H1 (cell line): ENCODE data around the gene YIF1A. TPM values are rescaled to one million over a fixed set of nuclear protein-coding genes. Genes with fewer than 3 reads are reported as not detected.

ENCODE experiments used
- CTCF ChIA-PET: fragments of 300-600 bp; sonication (Branson Sonifier 250); formaldehyde crosslinking; loops from one replicate; lab custom pipeline; 2021; ENCODE audit not compliant: partially characterized antibody; lab: Charles Lee
- POLR2A ChIA-PET: fragments of 300-600 bp; sonication (Branson Sonifier 250); formaldehyde crosslinking; loops from one replicate; lab custom pipeline; 2021; ENCODE audit warnings: inconsistent platforms; ENCODE audit not compliant: partially characterized antibody; lab: Charles Lee
- DNase-seq, 2 experiments: peaks; one replicate each; pipeline versions ENCODE4 v3.0.0 to v3.0.0-alpha.2; 2010 to 2022; ENCODE audit warnings: low spot score in 2 of 2, low read depth in 1 of 2, mixed read lengths in 1 of 2
- FAIRE-seq: peaks from 2 replicates; lab custom pipeline; 2011; peaks lifted over from hg19 to GRCh38; lab: Jason Lieb, UNC
- H2AFZ ChIP-seq: 2 replicates; pipeline ENCODE4 v1.8.1; 2012; ENCODE audit warnings: low read length, inconsistent platforms
- H2AK5ac ChIP-seq: 2 replicates; pipeline ENCODE4 v1.6.1; 2013; ENCODE audit warnings: low read depth, low read length
- H2BK120ac ChIP-seq: replicated peaks from 2 replicates; pipeline ENCODE3; 2013; ENCODE audit warnings: low read depth, low read length, inconsistent platforms
- H2BK12ac ChIP-seq: 2 replicates; pipeline ENCODE4 v1.6.1; 2013; ENCODE audit warnings: low read depth, low read length
- H2BK15ac ChIP-seq: 2 replicates; pipeline ENCODE4 v1.6.1; 2013; ENCODE audit warnings: low read length
- H2BK20ac ChIP-seq: 2 replicates; pipeline ENCODE4 v1.6.1; 2013; ENCODE audit warnings: low read length
- H2BK5ac ChIP-seq: 2 replicates; pipeline ENCODE4 v1.6.1; 2013; ENCODE audit warnings: low read depth, low read length
- H3K14ac ChIP-seq: 2 replicates; pipeline ENCODE4 v1.6.1; 2013; ENCODE audit warnings: inconsistent platforms; ENCODE audit not compliant: insufficient read length
- H3K18ac ChIP-seq: 2 replicates; pipeline ENCODE4 v1.6.1; 2013; ENCODE audit warnings: low read length; ENCODE audit errors: extremely low read depth
- H3K23ac ChIP-seq: 2 replicates; pipeline ENCODE4 v1.6.1; 2013; ENCODE audit warnings: inconsistent platforms; ENCODE audit not compliant: insufficient read length
- H3K23me2 ChIP-seq: 2 replicates; pipeline ENCODE4 v1.6.1; 2013; ENCODE audit warnings: low read depth, low read length
- H3K27ac ChIP-seq: 2 replicates; pipeline ENCODE4 v1.6.1; 2011; ENCODE audit warnings: low read depth, low read length, inconsistent platforms
- H3K27me3 ChIP-seq, 4 experiments: replicated peaks in 1 of 4; 1 replicate in 1 of 4; 2 replicates in 3 of 4; pipeline versions ENCODE4 v1.6.1 to v1.8.1; 2011 to 2013; ENCODE audit warnings: low read length in 3 of 4, mild to moderate bottlenecking in 3 of 4, inconsistent platforms in 2 of 4, mixed read lengths in 2 of 4, moderate library complexity in 1 of 4; ENCODE audit not compliant: control insufficient read depth in 3 of 4, insufficient read depth in 3 of 4; ENCODE audit errors: extremely low read depth in 1 of 4
- H3K36me3 ChIP-seq, 4 experiments: 2 replicates each; pipeline versions ENCODE4 v1.6.1 to v1.8.1; 2011 to 2013; ENCODE audit warnings: mild to moderate bottlenecking in 4 of 4, low read length in 3 of 4, moderate library complexity in 2 of 4, control low read depth in 1 of 4, inconsistent platforms in 1 of 4; ENCODE audit not compliant: insufficient read depth in 4 of 4, control insufficient read depth in 2 of 4
- H3K4ac ChIP-seq: replicated peaks from 2 replicates; pipeline ENCODE3; 2013; ENCODE audit warnings: low read length, low read depth, mixed read lengths, inconsistent platforms; ENCODE audit not compliant: insufficient read length
- H3K4me1 ChIP-seq, 4 experiments: replicated peaks in 1 of 4; 1 replicate in 1 of 4; 2 replicates in 3 of 4; pipeline versions ENCODE4 v1.6.1 to v1.8.1; 2011 to 2013; ENCODE audit warnings: low read length in 3 of 4, inconsistent platforms in 2 of 4, mixed read lengths in 1 of 4; ENCODE audit not compliant: insufficient read depth in 4 of 4, control insufficient read depth in 3 of 4
- H3K4me2 ChIP-seq, 2 experiments: 2 replicates each; pipeline versions ENCODE4 v1.6.1 to v1.8.1; 2011 to 2013; ENCODE audit warnings: low read depth in 2 of 2, low read length in 2 of 2, control low read depth in 1 of 2, inconsistent platforms in 1 of 2, mild to moderate bottlenecking in 1 of 2; ENCODE audit not compliant: insufficient read depth in 1 of 2
- H3K4me3 ChIP-seq, 4 experiments: fragments of 200-600, 300-600 bp in 1 of 4; sonication (generic), shearing (Covaris generic), sonication (Bioruptor Twin) in 1 of 4; 2 replicates each; pipeline versions ENCODE4 v1.5.1 to v1.8.1; 2011 to 2016; ENCODE audit warnings: low read length in 4 of 4, low read depth in 3 of 4, control low read depth in 2 of 4, inconsistent platforms in 2 of 4, mild to moderate bottlenecking in 2 of 4, mixed read lengths in 1 of 4, moderate library complexity in 1 of 4; ENCODE audit not compliant: insufficient read depth in 2 of 4; ENCODE audit errors: extremely low read depth in 1 of 4
- H3K56ac ChIP-seq: replicated peaks from 2 replicates; pipeline ENCODE3; 2013; ENCODE audit warnings: low read depth, mild to moderate bottlenecking, mixed read lengths, low read length, inconsistent platforms; ENCODE audit not compliant: insufficient read length
- H3K79me1 ChIP-seq: 2 replicates; pipeline ENCODE4 v1.6.1; 2013; ENCODE audit warnings: low read depth, low read length, control low read depth
- H3K79me2 ChIP-seq, 2 experiments: 2 replicates each; pipeline versions ENCODE4 v1.6.1 to v1.8.1; 2012 to 2013; ENCODE audit warnings: low read length in 2 of 2, mild to moderate bottlenecking in 2 of 2, inconsistent platforms in 1 of 2; ENCODE audit not compliant: insufficient read depth in 2 of 2, control insufficient read depth in 1 of 2
- H3K9ac ChIP-seq, 4 experiments: replicated peaks in 1 of 4; 1 replicate in 1 of 4; 2 replicates in 3 of 4; pipeline versions ENCODE4 v1.6.1 to v1.8.1; 2011 to 2013; ENCODE audit warnings: low read depth in 3 of 4, low read length in 3 of 4, control low read depth in 2 of 4, mild to moderate bottlenecking in 2 of 4, moderate library complexity in 2 of 4, inconsistent platforms in 1 of 4; ENCODE audit errors: extremely low read depth in 1 of 4
- H3K9me3 ChIP-seq, 2 experiments: 2 replicates each; pipeline versions ENCODE4 v1.6.1 to v1.8.1; 2012 to 2013; ENCODE audit warnings: mild to moderate bottlenecking in 2 of 2, moderate library complexity in 2 of 2, control low read depth in 1 of 2, inconsistent platforms in 1 of 2, low read depth in 1 of 2, low read length in 1 of 2, mixed read lengths in 1 of 2; ENCODE audit not compliant: insufficient read depth in 2 of 2
- H4K20me1 ChIP-seq, 2 experiments: replicated peaks in 1 of 2; 2 replicates each; pipeline versions ENCODE3 to v1.8.1; 2011 to 2013; ENCODE audit warnings: inconsistent platforms in 2 of 2, low read length in 2 of 2, mild to moderate bottlenecking in 1 of 2; ENCODE audit not compliant: insufficient read depth in 2 of 2, control insufficient read depth in 1 of 2
- H4K5ac ChIP-seq: 2 replicates; pipeline ENCODE4 v1.6.1; 2013; ENCODE audit warnings: low read length, low read depth, mixed read lengths, inconsistent platforms; ENCODE audit not compliant: insufficient read length
- H4K8ac ChIP-seq: 2 replicates; pipeline ENCODE4 v1.8.0; 2013; ENCODE audit warnings: mild to moderate bottlenecking, moderate library complexity, low read length, inconsistent platforms; ENCODE audit not compliant: insufficient read depth; ENCODE audit errors: extremely low read depth
- H4K91ac ChIP-seq: replicated peaks from 2 replicates; pipeline ENCODE3; 2013; ENCODE audit warnings: low read length, mixed read lengths, inconsistent platforms; ENCODE audit not compliant: insufficient read length
- RAD21 ChIP-seq, 2 experiments: IDR thresholded peaks in 1 of 2; conservative IDR thresholded peaks in 1 of 2; 2 replicates each; pipeline ENCODE4 v1.6.1; 2011; ENCODE audit warnings: low read depth in 2 of 2, low read length in 2 of 2, improper control_type of control experiment in 1 of 2, inconsistent platforms in 1 of 2, mild to moderate bottlenecking in 1 of 2, moderate library complexity in 1 of 2
- RFX5 ChIP-seq: IDR thresholded peaks from 2 replicates; pipeline ENCODE4 v1.6.1; 2011; ENCODE audit warnings: low read depth, low read length, improper control_type of control experiment, borderline replicate concordance
- SRF ChIP-seq: IDR thresholded peaks from 2 replicates; pipeline ENCODE4 v1.6.1; 2011; ENCODE audit warnings: mild to moderate bottlenecking, low read depth, low read length, moderate library complexity
- WGBS, 2 experiments: shearing (Covaris generic) in 1 of 2; methylation state at CpG; one replicate each; pipeline versions ENCODE4 v1.1.6 to v1.1.7; 2013 to 2015; ENCODE audit warnings: low lambda C conversion rate in 2 of 2, mixed read lengths in 2 of 2, inconsistent platforms in 1 of 2, low coverage in 1 of 2, missing lambda C conversion rate in 1 of 2; ENCODE audit not compliant: insufficient replicate concordance in 2 of 2, insufficient coverage in 1 of 2, insufficient read length in 1 of 2; ENCODE audit errors: extremely low coverage in 1 of 2, missing lambda C conversion rate in 1 of 2; 5-methylcytosine and 5-hydroxymethylcytosine counted together
- polyA plus RNA-seq, 7 experiments: library from polyadenylated mRNA; depleted of rRNA in 3 of 7; stranded (reverse) in 5 of 7; unstranded in 2 of 7; fragments of >200 nt in 5 of 7; fragments of 200-250 nt in 2 of 7; gene quantifications; 1 replicate in 5 of 7; 2 replicates in 1 of 7; 4 replicates in 1 of 7; pipeline versions ENCODE4 v1.2.1 to v1.2.3, GENCODE V29; 2011 to 2013; ENCODE audit warnings: missing spikeins in 2 of 7, mixed read lengths in 2 of 7
- total RNA-seq: library from RNA; stranded (reverse); fragmentation: NEBNext Ultra II Directional; extraction: Animal tissue kit (Norgen Biotek cat#: 25700); gene quantifications from 2 replicates; pipeline ENCODE4 v1.2.1, GENCODE V29; 2021
- TF ChIP-seq, protein P1 (sequence below), 3 experiments: IDR thresholded peaks; 1 replicate in 2 of 3; 2 replicates in 1 of 3; pipeline versions ENCODE4 v1.5.1 to v1.6.1; 2011; ENCODE audit warnings: low read length in 3 of 3, mild to moderate bottlenecking in 3 of 3, inconsistent platforms in 2 of 3, low read depth in 1 of 3, moderate library complexity in 1 of 3; ENCODE audit not compliant: insufficient read depth in 1 of 3; ENCODE audit errors: control extremely low read depth in 1 of 3

Gene YIF1A
- total and polyA plus RNA-seq, 2 of the 8 experiments (the other 6 are each of a cell fraction or from before 2014, with no cell fraction given), result 70.1 to 178 TPM

DNA sequence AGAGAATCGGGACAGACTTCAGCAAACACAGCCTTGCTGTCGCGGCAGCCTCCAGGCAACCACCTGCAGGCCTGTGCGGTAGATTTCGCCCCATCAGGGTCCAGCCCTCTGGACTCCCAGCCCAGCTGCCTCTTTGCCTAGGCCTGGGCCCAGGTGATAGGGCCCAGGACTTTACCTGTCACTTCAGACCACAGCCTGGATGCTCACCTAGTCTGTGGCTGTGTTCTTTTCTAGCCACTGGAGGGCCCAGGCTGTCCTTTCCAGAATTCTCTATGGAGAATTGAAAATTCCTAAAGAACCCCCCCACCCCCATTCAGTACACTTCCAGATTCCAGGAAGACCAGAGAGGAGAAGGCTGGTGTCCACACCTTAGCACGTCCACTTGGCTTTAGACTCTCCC lies 51.1 kb downstream of the YIF1A start:
- Histone ChIP-seq H3K14ac (no peak overlapping the region), H3K9me3 (no peaks in the 10 kb centered on the region), H3K4ac (no peak overlapping the region), H3K9ac (no peak overlapping the region), H2BK15ac (no peak overlapping the region), H3K27ac (no peak overlapping the region), H3K36me3 (peaks cover 0 to 10% (median 2%) of the 10 kb centered on the region in 4 experiments; a peak in 3 of 8 replicates), H3K4me2 (no peak overlapping the region), H3K27me3 (no peaks in the 10 kb centered on the region), H3K56ac (no peak overlapping the region), H3K79me1 (no peaks in the 10 kb centered on the region), H4K91ac (no peak overlapping the region), H2BK20ac (no peak overlapping the region), H3K4me1 (no peaks in the 10 kb centered on the region), H3K23me2 (no peaks in the 10 kb centered on the region), H2BK120ac (no peak overlapping the region), H3K23ac (no peak overlapping the region), H2AFZ (no peak overlapping the region), H2AK5ac (no peak overlapping the region), H4K8ac (peak overlapping the region; percentile 14; the same call in 1 of the 2 replicates), H4K20me1 (peaks cover 0 to 2% of the 10 kb centered on the region in 2 experiments), H4K5ac (no peak overlapping the region), H2BK12ac (no peak overlapping the region), H3K79me2 (no peaks in the 10 kb centered on the region), H3K18ac (no peak overlapping the region), H3K4me3 (no peak overlapping the region), H2BK5ac (no peak overlapping the region)
- TF ChIP-seq, protein P1, sequence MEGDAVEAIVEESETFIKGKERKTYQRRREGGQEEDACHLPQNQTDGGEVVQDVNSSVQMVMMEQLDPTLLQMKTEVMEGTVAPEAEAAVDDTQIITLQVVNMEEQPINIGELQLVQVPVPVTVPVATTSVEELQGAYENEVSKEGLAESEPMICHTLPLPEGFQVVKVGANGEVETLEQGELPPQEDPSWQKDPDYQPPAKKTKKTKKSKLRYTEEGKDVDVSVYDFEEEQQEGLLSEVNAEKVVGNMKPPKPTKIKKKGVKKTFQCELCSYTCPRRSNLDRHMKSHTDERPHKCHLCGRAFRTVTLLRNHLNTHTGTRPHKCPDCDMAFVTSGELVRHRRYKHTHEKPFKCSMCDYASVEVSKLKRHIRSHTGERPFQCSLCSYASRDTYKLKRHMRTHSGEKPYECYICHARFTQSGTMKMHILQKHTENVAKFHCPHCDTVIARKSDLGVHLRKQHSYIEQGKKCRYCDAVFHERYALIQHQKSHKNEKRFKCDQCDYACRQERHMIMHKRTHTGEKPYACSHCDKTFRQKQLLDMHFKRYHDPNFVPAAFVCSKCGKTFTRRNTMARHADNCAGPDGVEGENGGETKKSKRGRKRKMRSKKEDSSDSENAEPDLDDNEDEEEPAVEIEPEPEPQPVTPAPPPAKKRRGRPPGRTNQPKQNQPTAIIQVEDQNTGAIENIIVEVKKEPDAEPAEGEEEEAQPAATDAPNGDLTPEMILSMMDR (IDR thresholded peaks at IDR 0.05; ENCODE audit: control extremely low read depth in 1 of 3, insufficient read depth in 1 of 3, low read depth in 1 of 3, low read length in 3 of 3), result 0 out of 4 replicates have a peak, but pooled peaks of 1 of the 3 experiments have one; percentile 8
- TF ChIP-seq SRF, result no peak
- TF ChIP-seq RAD21 (IDR thresholded peaks at IDR 0.05 in 1 of 2, conservative IDR thresholded peaks at IDR 0.05 in 1 of 2; ENCODE audit: low read depth in 2 of 2, low read length in 2 of 2), result peak in 1 of 2 experiments; percentile 17; a peak in 1 of 4 replicates
- TF ChIP-seq RFX5, result no peak
- ChIA-PET POLR2A (interaction anchor here (1.0 to 2.3 kb wide), 6 partner anchors 9 to 30 kb away, joined by 3 to 10 read pairs (median 4); partner anchors contain the start of gene RAB1B), CTCF (interaction anchor here (0.6 to 12.4 kb wide), 11 partner anchors 9 to 49 kb away, joined by 3 to 123 read pairs (median 5); no protein-coding TSS in a partner anchor)
- 95% methylated on average over 6 of the region's 6 CpGs; no CpG with 5 or more reads in 1 of the 2 experiments for WGBS, 2 experiments
- FAIRE-seq (no peak), DNase-seq (no peak)
